ENCODE measurements around the gene SRGAP1. TPM values are rescaled to one million over a fixed set of nuclear protein-coding genes. Genes with fewer than 3 reads are reported as not detected.

The SRGAP1 gene
- total RNA-seq, 1 donor from 2014 or later, result 7.4 TPM

DNA sequence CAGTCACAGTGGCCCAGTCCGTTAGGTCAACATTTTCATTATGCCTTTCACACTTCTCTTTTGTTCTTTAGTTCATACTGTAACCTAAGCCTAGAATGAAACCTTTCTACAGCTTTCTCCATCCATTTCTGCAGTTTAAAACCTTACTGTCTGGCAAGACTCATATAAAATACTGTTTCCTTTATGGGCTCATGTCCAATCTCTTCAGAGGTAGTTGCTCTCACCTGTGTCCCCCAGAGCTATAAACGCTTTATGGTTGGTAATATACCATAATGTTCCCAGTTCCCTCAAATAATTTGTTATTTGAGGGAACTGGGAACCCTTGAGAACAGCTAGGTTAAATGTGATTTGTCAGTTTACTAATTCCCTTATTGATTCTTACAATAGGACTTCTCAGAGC, 83.0 kb downstream of the SRGAP1 start:
- TF ChIP-seq, protein P1, sequence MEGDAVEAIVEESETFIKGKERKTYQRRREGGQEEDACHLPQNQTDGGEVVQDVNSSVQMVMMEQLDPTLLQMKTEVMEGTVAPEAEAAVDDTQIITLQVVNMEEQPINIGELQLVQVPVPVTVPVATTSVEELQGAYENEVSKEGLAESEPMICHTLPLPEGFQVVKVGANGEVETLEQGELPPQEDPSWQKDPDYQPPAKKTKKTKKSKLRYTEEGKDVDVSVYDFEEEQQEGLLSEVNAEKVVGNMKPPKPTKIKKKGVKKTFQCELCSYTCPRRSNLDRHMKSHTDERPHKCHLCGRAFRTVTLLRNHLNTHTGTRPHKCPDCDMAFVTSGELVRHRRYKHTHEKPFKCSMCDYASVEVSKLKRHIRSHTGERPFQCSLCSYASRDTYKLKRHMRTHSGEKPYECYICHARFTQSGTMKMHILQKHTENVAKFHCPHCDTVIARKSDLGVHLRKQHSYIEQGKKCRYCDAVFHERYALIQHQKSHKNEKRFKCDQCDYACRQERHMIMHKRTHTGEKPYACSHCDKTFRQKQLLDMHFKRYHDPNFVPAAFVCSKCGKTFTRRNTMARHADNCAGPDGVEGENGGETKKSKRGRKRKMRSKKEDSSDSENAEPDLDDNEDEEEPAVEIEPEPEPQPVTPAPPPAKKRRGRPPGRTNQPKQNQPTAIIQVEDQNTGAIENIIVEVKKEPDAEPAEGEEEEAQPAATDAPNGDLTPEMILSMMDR (IDR thresholded peaks at IDR 0.05), result no peak
- no peak for TF ChIP-seq POLR2AphosphoS5 (IDR thresholded peaks at IDR 0.05; ENCODE audit: insufficient read depth in 1 of 2, low read depth in 1 of 2)
- TF ChIP-seq POLR2A (IDR thresholded peaks at IDR 0.05), result no peak
- H3K4me1 ChIP-seq, result peaks cover 9% of the 10 kb centered on the region
- intact Hi-C loops (cut with DNase I), result no loop called here
- no peak overlapping the region for H3K27ac ChIP-seq
- H3K36me3 ChIP-seq, result no peaks in the 10 kb centered on the region
- H3K9me3 ChIP-seq, result no peaks in the 10 kb centered on the region
- no peak overlapping the region for H3K4me3 ChIP-seq
- DNase-seq (ENCODE audit: extremely low spot score in 2 of 2), result no peak
- no peaks in the 10 kb centered on the region for H3K27me3 ChIP-seq

DNA sequence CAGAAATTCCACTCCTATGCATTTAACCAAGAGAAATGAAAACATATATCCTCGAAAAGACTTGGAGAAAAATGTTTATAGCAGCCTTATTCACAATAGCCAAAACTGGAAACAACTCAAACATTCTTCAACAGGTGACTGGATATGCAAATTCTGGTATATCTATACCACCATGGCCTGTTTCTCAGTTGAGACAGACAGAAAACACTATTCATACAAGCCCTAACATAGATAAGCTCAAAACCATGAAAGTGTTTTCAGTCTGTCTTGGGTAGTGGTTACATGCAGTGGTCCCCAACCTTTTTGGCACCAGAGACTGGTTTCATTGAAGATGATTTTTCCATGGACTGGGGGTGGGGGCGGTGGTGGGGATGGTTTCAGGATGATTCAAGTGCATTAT, 83.8 kb downstream of the SRGAP1 start:
- intact Hi-C loops (cut with DNase I), result no loop called here
- Histone ChIP-seq H3K4me1 (peaks cover 9% of the 10 kb centered on the region), H3K4me3 (no peak overlapping the region), H3K9me3 (no peaks in the 10 kb centered on the region), H3K27me3 (no peaks in the 10 kb centered on the region), H3K36me3 (no peaks in the 10 kb centered on the region), H3K27ac (no peak overlapping the region)
- DNase-seq (ENCODE audit: extremely low spot score in 2 of 2), result no peak
- no peak for TF ChIP-seq POLR2A (IDR thresholded peaks at IDR 0.05)
- no peak for TF ChIP-seq POLR2AphosphoS5 (IDR thresholded peaks at IDR 0.05; ENCODE audit: insufficient read depth in 1 of 2, low read depth in 1 of 2)
- TF ChIP-seq, protein P1 (IDR thresholded peaks at IDR 0.05), result no peak

GRCh38 chr12:63929426-63929825, 84.9 kb downstream of the SRGAP1 start:
- Histone ChIP-seq H3K9me3 (no peaks in the 10 kb centered on the region), H3K4me1 (peaks cover 9% of the 10 kb centered on the region), H3K36me3 (no peaks in the 10 kb centered on the region), H3K27ac (no peak overlapping the region), H3K4me3 (no peak overlapping the region), H3K27me3 (no peaks in the 10 kb centered on the region)
- no peak for DNase-seq (ENCODE audit: extremely low spot score in 2 of 2)
- TF ChIP-seq, protein P1 (IDR thresholded peaks at IDR 0.05), result no peak
- TF ChIP-seq POLR2A (IDR thresholded peaks at IDR 0.05) (no peak), POLR2AphosphoS5 (IDR thresholded peaks at IDR 0.05; ENCODE audit: insufficient read depth in 1 of 2, low read depth in 1 of 2) (no peak)
- intact Hi-C loops (cut with DNase I), result no loop called here

DNA sequence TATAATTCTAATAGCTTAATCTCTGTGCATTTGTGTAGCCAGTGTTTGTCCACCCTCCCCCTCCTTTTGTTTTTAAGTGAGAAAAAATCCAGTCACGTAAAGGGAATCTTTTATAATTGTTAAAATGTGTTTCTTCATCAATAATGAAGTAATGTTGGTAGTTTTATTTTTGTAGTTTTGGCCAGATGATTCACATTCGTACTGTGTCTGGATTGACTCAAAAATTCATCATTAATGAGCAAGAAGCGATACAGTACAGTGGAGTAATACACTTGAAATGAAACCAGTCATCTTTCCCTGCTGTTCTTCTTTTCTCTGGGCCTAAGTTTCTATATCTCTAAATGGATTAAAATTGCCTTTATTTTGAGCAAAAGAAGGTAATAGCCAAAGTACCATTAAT, 86.5 kb downstream of the SRGAP1 start:
- no peaks in the 10 kb centered on the region for H3K36me3 ChIP-seq
- H3K4me3 ChIP-seq, result no peak overlapping the region
- DNase-seq (ENCODE audit: extremely low spot score in 2 of 2), result no peak
- no peaks in the 10 kb centered on the region for H3K9me3 ChIP-seq
- TF ChIP-seq, protein P1 (IDR thresholded peaks at IDR 0.05), result no peak
- no peak for TF ChIP-seq POLR2AphosphoS5 (IDR thresholded peaks at IDR 0.05; ENCODE audit: insufficient read depth in 1 of 2, low read depth in 1 of 2)
- intact Hi-C loops (cut with DNase I), result no loop called here
- peaks cover 9% of the 10 kb centered on the region for H3K4me1 ChIP-seq
- no peak overlapping the region for H3K27ac ChIP-seq
- no peaks in the 10 kb centered on the region for H3K27me3 ChIP-seq

DNA sequence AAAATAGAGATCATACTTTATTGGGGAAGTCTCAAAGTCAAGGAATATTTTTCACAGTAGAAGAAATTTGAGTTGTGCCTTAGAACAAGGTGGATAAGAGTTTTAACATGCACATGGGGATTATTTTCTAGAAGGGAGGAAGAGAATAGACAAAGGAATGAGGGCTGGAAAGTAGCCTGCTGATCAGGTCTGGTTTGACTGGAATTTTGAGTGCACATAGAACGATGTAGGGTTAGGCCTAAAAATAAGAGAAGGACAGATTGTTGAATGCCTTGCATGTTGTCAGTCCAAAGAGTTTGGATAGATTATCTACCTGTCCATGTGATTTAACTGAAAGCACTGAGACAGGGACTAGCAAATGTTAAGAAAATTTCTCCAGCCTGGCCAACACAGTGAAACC, 87.2 kb downstream of the SRGAP1 start:
- intact Hi-C loops (cut with DNase I), result no loop called here
- no peak overlapping the region for H3K27ac ChIP-seq

More for the DNA sequence above, 87.2 kb downstream of the SRGAP1 start:
- no peaks in the 10 kb centered on the region for H3K36me3 ChIP-seq
- H3K9me3 ChIP-seq, result no peaks in the 10 kb centered on the region
- no peak overlapping the region for H3K4me3 ChIP-seq
- no peaks in the 10 kb centered on the region for H3K27me3 ChIP-seq
- TF ChIP-seq, protein P1 (IDR thresholded peaks at IDR 0.05), result no peak
- no peak for TF ChIP-seq POLR2AphosphoS5 (IDR thresholded peaks at IDR 0.05; ENCODE audit: insufficient read depth in 1 of 2, low read depth in 1 of 2)
- no peak for TF ChIP-seq POLR2A (IDR thresholded peaks at IDR 0.05)
- DNase-seq (ENCODE audit: extremely low spot score in 2 of 2), result no peak
- H3K4me1 ChIP-seq, result peaks cover 9% of the 10 kb centered on the region

Data from vagina (tissue), 2 donors.